HEK293 (cell line): Measurements from ENCODE around the gene ACRBP.

Source experiments
- BCL11B ChIP-seq: fragments of 450-650 bp; formaldehyde crosslinking; IDR thresholded peaks from 2 replicates; pipeline ENCODE4 v1.5.1; 2016; ENCODE audit warnings: low read depth, missing biosample characterization, missing genetic modification characterization
- GLIS1 ChIP-seq: fragments of 450-650 bp; formaldehyde crosslinking; IDR thresholded peaks from 2 replicates; pipeline ENCODE4 v1.5.1; 2016; ENCODE audit warnings: missing biosample characterization, missing genetic modification characterization
- GLIS2 ChIP-seq: fragments of 450-650 bp; formaldehyde crosslinking; IDR thresholded peaks from 2 replicates; pipeline ENCODE4 v1.5.1; 2016; ENCODE audit warnings: missing biosample characterization, missing genetic modification characterization
- KLF8 ChIP-seq: fragments of 450-650 bp; formaldehyde crosslinking; IDR thresholded peaks from 2 replicates; pipeline ENCODE4 v1.5.1; 2016; ENCODE audit warnings: missing biosample characterization, missing genetic modification characterization
- OSR2 ChIP-seq: fragments of 450-650 bp; formaldehyde crosslinking; IDR thresholded peaks from 2 replicates; pipeline ENCODE4 v1.5.1; 2016; ENCODE audit warnings: missing biosample characterization, missing genetic modification characterization
- PBX3 ChIP-seq: sonication (generic); formaldehyde crosslinking; IDR thresholded peaks from 2 replicates; pipeline ENCODE4 v1.8.1; 2022; ENCODE audit warnings: mild to moderate bottlenecking, moderate library complexity, missing genetic modification reagents
- PRDM1 ChIP-seq: fragments of 450-650 bp; formaldehyde crosslinking; IDR thresholded peaks from 2 replicates; pipeline ENCODE4; 2016; ENCODE audit warnings: missing biosample characterization, missing genetic modification characterization
- PRDM10 ChIP-seq: fragments of 450-650 bp; formaldehyde crosslinking; IDR thresholded peaks from 2 replicates; pipeline ENCODE4 v1.5.1; 2016; ENCODE audit warnings: missing biosample characterization, missing genetic modification characterization
- SP7 ChIP-seq: fragments of 450-650 bp; formaldehyde crosslinking; IDR thresholded peaks from 2 replicates; pipeline ENCODE4 v1.5.1; 2016; ENCODE audit warnings: missing biosample characterization, missing genetic modification characterization
- WT1 ChIP-seq: fragments of 450-650 bp; formaldehyde crosslinking; IDR thresholded peaks from 2 replicates; pipeline ENCODE4 v1.5.1; 2016; ENCODE audit warnings: missing biosample characterization, missing genetic modification characterization
- YY2 ChIP-seq: fragments of 450-650 bp; formaldehyde crosslinking; IDR thresholded peaks from 2 replicates; pipeline ENCODE4 v1.5.1; 2016; ENCODE audit warnings: missing biosample characterization, missing genetic modification characterization
- ZBTB8A ChIP-seq: fragments of 450-650 bp; formaldehyde crosslinking; IDR thresholded peaks from 2 replicates; pipeline ENCODE4 v1.5.1; 2016; ENCODE audit warnings: missing biosample characterization, missing genetic modification characterization
- ZNF140 ChIP-seq: fragments of 450-650 bp; formaldehyde crosslinking; IDR thresholded peaks from 2 replicates; pipeline ENCODE4 v1.5.1; 2016; ENCODE audit warnings: missing biosample characterization, missing genetic modification characterization
- ZNF2 ChIP-seq: fragments of 450-650 bp; formaldehyde crosslinking; IDR thresholded peaks from 2 replicates; pipeline ENCODE4 v1.5.1; 2016; ENCODE audit warnings: missing biosample characterization, missing genetic modification characterization
- ZNF211 ChIP-seq: fragments of 450-650 bp; formaldehyde crosslinking; IDR thresholded peaks from 2 replicates; pipeline ENCODE4 v1.5.1; 2016; ENCODE audit warnings: low read depth, missing biosample characterization, missing genetic modification characterization
- ZNF433 ChIP-seq: fragments of 450-650 bp; formaldehyde crosslinking; IDR thresholded peaks from 2 replicates; pipeline ENCODE4 v1.5.1; 2016; ENCODE audit warnings: missing biosample characterization, missing genetic modification characterization, low read depth
- ZNF501 ChIP-seq: fragments of 450-650 bp; formaldehyde crosslinking; IDR thresholded peaks from 2 replicates; pipeline ENCODE4 v1.5.1; 2016; ENCODE audit warnings: missing biosample characterization, missing genetic modification characterization
- ZNF518A ChIP-seq: fragments of 450-650 bp; formaldehyde crosslinking; conservative IDR thresholded peaks from 2 replicates; pipeline ENCODE4 v1.5.1; 2016; ENCODE audit warnings: low read depth, missing biosample characterization, missing genetic modification characterization
- ZNF580 ChIP-seq: fragments of 450-650 bp; formaldehyde crosslinking; IDR thresholded peaks from 2 replicates; pipeline ENCODE4 v1.5.1; 2016; ENCODE audit warnings: missing biosample characterization, missing genetic modification characterization
- ZNF610 ChIP-seq: fragments of 450-650 bp; formaldehyde crosslinking; IDR thresholded peaks from 2 replicates; pipeline ENCODE4 v1.5.1; 2016; ENCODE audit warnings: missing biosample characterization, missing genetic modification characterization, borderline replicate concordance
- ZNF639 ChIP-seq: fragments of 450-650 bp; formaldehyde crosslinking; IDR thresholded peaks from 2 replicates; pipeline ENCODE4 v1.5.1; 2016; ENCODE audit warnings: missing biosample characterization, missing genetic modification characterization
- ZNF664 ChIP-seq: fragments of 450-650 bp; formaldehyde crosslinking; IDR thresholded peaks from 2 replicates; pipeline ENCODE4 v1.5.1; 2016; ENCODE audit warnings: missing biosample characterization, missing genetic modification characterization
- ZNF704 ChIP-seq: fragments of 450-650 bp; formaldehyde crosslinking; IDR thresholded peaks from 2 replicates; pipeline ENCODE4 v1.5.1; 2016; ENCODE audit warnings: missing biosample characterization, missing genetic modification characterization
- ZNF777 ChIP-seq: fragments of 450-650 bp; formaldehyde crosslinking; IDR thresholded peaks from 2 replicates; pipeline ENCODE4 v1.5.1; 2017; ENCODE audit warnings: missing biosample characterization, missing genetic modification characterization, borderline replicate concordance
- ZSCAN18 ChIP-seq: fragments of 450-650 bp; formaldehyde crosslinking; IDR thresholded peaks from 2 replicates; pipeline ENCODE4 v1.5.1; 2016; ENCODE audit warnings: missing biosample characterization, missing genetic modification characterization

The ACRBP gene

GRCh38 chr12:6688999-6689882 is 42.0 kb upstream of the ACRBP start, which contains the start of gene ZNF384 (continued):
- peak; percentile 71 for TF ChIP-seq PRDM10 (tag by site-specific recombination)
- peak; percentile 98 for TF ChIP-seq GLIS2
- TF ChIP-seq ZNF501 (tag by site-specific recombination): peak; percentile 69
- TF ChIP-seq ZNF777 (tag by site-specific recombination): no peak
- TF ChIP-seq OSR2 (tag by site-specific recombination): no peak
- TF ChIP-seq ZNF518A: peak; percentile 100
- TF ChIP-seq YY2 (tag by site-specific recombination): peak; percentile 69
- no peak for TF ChIP-seq ZNF211 (tag by site-specific recombination)
- peak; percentile 59; the same call in 1 of the 2 replicates for TF ChIP-seq ZNF2 (tag by site-specific recombination)
- TF ChIP-seq ZNF704 (tag by site-specific recombination): no peak
- TF ChIP-seq ZNF433 (tag by site-specific recombination): no peak
- 0 out of 2 replicates have a peak, but pooled peaks have one; percentile 18 for TF ChIP-seq PBX3 (CRISPR knock-in tag)
- peak; percentile 78 for TF ChIP-seq ZBTB8A (tag by site-specific recombination)
- no peak for TF ChIP-seq PRDM1 (tag by site-specific recombination)
- no peak for TF ChIP-seq BCL11B (tag by site-specific recombination)
- peak; percentile 81 for TF ChIP-seq WT1 (tag by site-specific recombination)
- peak; percentile 79; the same call in 1 of the 2 replicates for TF ChIP-seq ZSCAN18
- peak; percentile 86; the same call in 1 of the 2 replicates for TF ChIP-seq SP7 (tag by site-specific recombination)
- peak; percentile 93 for TF ChIP-seq ZNF610
- TF ChIP-seq ZNF664: no peak
- TF ChIP-seq ZNF580 (tag by site-specific recombination): peak; percentile 98
- no peak for TF ChIP-seq ZNF140 (tag by site-specific recombination)
- TF ChIP-seq KLF8: peak; percentile 96
- TF ChIP-seq GLIS1 (tag by site-specific recombination): peak; percentile 59; the same call in 1 of the 2 replicates
- peak; percentile 84; the same call in 1 of the 2 replicates for TF ChIP-seq ZNF639
